ENCODE results near the gene INPP4A. TPM values are rescaled to one million over a fixed set of nuclear protein-coding genes. Genes with fewer than 3 reads are reported as not detected.
A peak's percentile ranks its signal among the peaks of the same experiment; 100 is the strongest.

Gene INPP4A
- total RNA-seq, 2 experiments from 2014 or later: 29.1 to 33.0 TPM

GRCh38 chr2:98453531-98453930, 8.9 kb downstream of the INPP4A start:
- POLR2A ChIA-PET: interaction anchor here (0.6 kb wide), 1 partner anchor 949 kb away, joined by 4 read pairs; no protein-coding TSS in a partner anchor
- Mint-ChIP-seq H3K4me3 (no peak overlapping the region), H3K27me3 (no peaks in the 10 kb centered on the region)

GRCh38 chr2:98454073-98454472, 9.4 kb downstream of the INPP4A start:
- H3K27me3 Mint-ChIP-seq: no peaks in the 10 kb centered on the region
- CTCF ChIA-PET: interaction anchor here (0.6 to 3.0 kb wide), 4 partner anchors 7 to 61 kb away, joined by 3 to 13 read pairs (median 3); no protein-coding TSS in a partner anchor
- peaks cover 9% of the 10 kb centered on the region for H3K36me3 Mint-ChIP-seq (ENCODE audit: low read depth)
- peak overlapping the region; percentile 55 for H3K4me3 Mint-ChIP-seq
- no peaks in the 10 kb centered on the region for H3K9me3 Mint-ChIP-seq (ENCODE audit: low read depth)
- H3K27ac Mint-ChIP-seq: peak overlapping the region; percentile 88
- DNase-seq (no peak), ATAC-seq (no peak)
- intact Hi-C loops (cut with DNase I, micrococcal nuclease): loop anchor here (2.0 to 10.0 kb wide), 3 partner anchors 15 to 701 kb away; partner anchors contain the start of genes LIPT1 (in 1 of the 2) and TSGA10 (in 1 of the 2)
- peaks cover 96% of the 10 kb centered on the region for H3K4me1 Mint-ChIP-seq
- POLR2A ChIA-PET: interaction anchor here (1.0 kb wide), 1 partner anchor 11 kb away, joined by 3 read pairs; no protein-coding TSS in a partner anchor

More at GRCh38 chr2:98453531-98453930, 8.9 kb downstream of the INPP4A start:
- peak; percentile 7 for DNase-seq
- Mint-ChIP-seq H3K36me3 (ENCODE audit: low read depth) (peaks cover 8% of the 10 kb centered on the region), H3K27ac (peak overlapping the region; percentile 88), H3K4me1 (peaks cover 96% of the 10 kb centered on the region), H3K9me3 (ENCODE audit: low read depth) (no peaks in the 10 kb centered on the region)
- intact Hi-C loops (cut with DNase I, micrococcal nuclease): loop anchor here in 1 of 2 experiments (10.0 kb wide), 1 partner anchor 701 kb away; the partner anchor contains the start of genes LIPT1 and TSGA10
- no peak for ATAC-seq
- CTCF ChIA-PET: interaction anchor here (0.7 to 3.0 kb wide), 4 partner anchors 11 to 179 kb away, joined by 3 to 13 read pairs (median 4); no protein-coding TSS in a partner anchor

GRCh38 chr2:98454500-98455235, 10.0 kb downstream of the INPP4A start:
- DNase-seq (peak; percentile 35), ATAC-seq (peak; percentile 13)
- ChIA-PET POLR2A (interaction anchor here (1.0 kb wide), 1 partner anchor 10 kb away, joined by 3 read pairs; no protein-coding TSS in a partner anchor), CTCF (interaction anchor here (0.6 to 3.0 kb wide), 4 partner anchors 8 to 60 kb away, joined by 3 to 13 read pairs (median 3); no protein-coding TSS in a partner anchor)
- Mint-ChIP-seq H3K27ac (peak overlapping the region; percentile 88), H3K4me1 (peaks cover 96% of the 10 kb centered on the region), H3K36me3 (ENCODE audit: low read depth) (peaks cover 9% of the 10 kb centered on the region), H3K27me3 (no peaks in the 10 kb centered on the region), H3K4me3 (peak overlapping the region; percentile 55), H3K9me3 (ENCODE audit: low read depth) (no peaks in the 10 kb centered on the region)
- intact Hi-C loops (cut with DNase I, micrococcal nuclease): loop anchor here (1.0 to 10.0 kb wide), 7 partner anchors 8 to 700 kb away; partner anchors contain the start of genes COA5 (in 1 of the 2), LIPT1 (in 1 of the 2), TSGA10 (in 1 of the 2) and UNC50 (in 1 of the 2)

GRCh38 chr2:98455494-98455976, 10.9 kb downstream of the INPP4A start:
- no peaks in the 10 kb centered on the region for H3K27me3 Mint-ChIP-seq
- H3K36me3 Mint-ChIP-seq (ENCODE audit: low read depth): peaks cover 9% of the 10 kb centered on the region
- ChIA-PET POLR2A (interaction anchor here (0.7 to 1.3 kb wide), 2 partner anchors 9 kb away, joined by 3 to 7 read pairs; no protein-coding TSS in a partner anchor), CTCF (interaction anchor here (1.0 to 4.8 kb wide), 4 partner anchors 8 to 43 kb away, joined by 4 to 31 read pairs (median 11); no protein-coding TSS in a partner anchor)
- no peaks in the 10 kb centered on the region for H3K9me3 Mint-ChIP-seq (ENCODE audit: low read depth)
- intact Hi-C loops (cut with DNase I, micrococcal nuclease): loop anchor here (1.0 to 10.0 kb wide), 7 partner anchors 9 to 699 kb away; partner anchors contain the start of genes COA5 (in 1 of the 2), LIPT1 (in 1 of the 2), TSGA10 (in 1 of the 2) and UNC50 (in 1 of the 2)
- H3K4me1 Mint-ChIP-seq: peaks cover 96% of the 10 kb centered on the region
- peak overlapping the region; percentile 88 for H3K27ac Mint-ChIP-seq
- H3K4me3 Mint-ChIP-seq: peak overlapping the region; percentile 55
- DNase-seq (peak; percentile 59), ATAC-seq (peak; percentile 51)

GRCh38 chr2:98457045-98457696, 12.5 kb downstream of the INPP4A start:
- Mint-ChIP-seq H3K9me3 (ENCODE audit: low read depth) (no peaks in the 10 kb centered on the region), H3K27me3 (no peaks in the 10 kb centered on the region), H3K4me3 (no peak overlapping the region), H3K36me3 (ENCODE audit: low read depth) (peaks cover 9% of the 10 kb centered on the region), H3K27ac (peak overlapping the region; percentile 66), H3K4me1 (peaks cover 95% of the 10 kb centered on the region)
- ChIA-PET CTCF (interaction anchor here (1.2 to 4.8 kb wide), 6 partner anchors 9 to 55 kb away, joined by 3 to 31 read pairs (median 6); no protein-coding TSS in a partner anchor), POLR2A (interaction anchor here (1.5 kb wide), 1 partner anchor 11 kb away, joined by 5 read pairs; no protein-coding TSS in a partner anchor)
- ATAC-seq (no peak), DNase-seq (no peak)
- intact Hi-C loops (cut with DNase I, micrococcal nuclease): loop anchor here in 1 of 2 experiments (5.0 to 10.0 kb wide), 3 partner anchors 150 to 698 kb away; partner anchors contain the start of genes COA5, LIPT1, TSGA10 and UNC50

GRCh38 chr2:98458207-98458606, 13.5 kb downstream of the INPP4A start:
- Mint-ChIP-seq H3K27me3 (no peaks in the 10 kb centered on the region), H3K27ac (peak overlapping the region; percentile 99), H3K4me3 (no peak overlapping the region), H3K4me1 (peaks cover 89% of the 10 kb centered on the region), H3K36me3 (ENCODE audit: low read depth) (peaks cover 9% of the 10 kb centered on the region), H3K9me3 (ENCODE audit: low read depth) (no peaks in the 10 kb centered on the region)
- CTCF ChIA-PET: interaction anchor here (0.6 to 4.8 kb wide), 8 partner anchors 8 to 699 kb away, joined by 3 to 31 read pairs (median 4); no protein-coding TSS in a partner anchor
- DNase-seq (peak; percentile 68), ATAC-seq (peak; percentile 65)
- intact Hi-C loops (cut with DNase I, micrococcal nuclease): loop anchor here in 1 of 2 experiments (5.0 to 10.0 kb wide), 3 partner anchors 149 to 697 kb away; partner anchors contain the start of genes COA5, LIPT1, TSGA10 and UNC50
- POLR2A ChIA-PET: interaction anchor here (1.5 kb wide), 1 partner anchor 12 kb away, joined by 5 read pairs; no protein-coding TSS in a partner anchor

GRCh38 chr2:98458667-98459380, 14.2 kb downstream of the INPP4A start:
- Mint-ChIP-seq H3K36me3 (ENCODE audit: low read depth) (peaks cover 6% of the 10 kb centered on the region), H3K4me1 (peaks cover 89% of the 10 kb centered on the region), H3K27ac (peak overlapping the region; percentile 99), H3K9me3 (ENCODE audit: low read depth) (no peaks in the 10 kb centered on the region), H3K27me3 (no peaks in the 10 kb centered on the region), H3K4me3 (no peak overlapping the region)
- peak; percentile 11 for DNase-seq
- no peak for ATAC-seq
- ChIA-PET POLR2A (no interaction called here), CTCF (interaction anchor here (1.0 to 4.8 kb wide), 6 partner anchors 8 to 104 kb away, joined by 3 to 31 read pairs (median 4); no protein-coding TSS in a partner anchor)
- intact Hi-C loops (cut with DNase I, micrococcal nuclease): loop anchor here in 1 of 2 experiments (5.0 to 10.0 kb wide), 3 partner anchors 148 to 696 kb away; partner anchors contain the start of genes COA5, LIPT1, TSGA10 and UNC50

GRCh38 chr2:98459496-98460175, 15.0 kb downstream of the INPP4A start:
- Mint-ChIP-seq H3K4me1 (peaks cover 89% of the 10 kb centered on the region), H3K9me3 (ENCODE audit: low read depth) (no peaks in the 10 kb centered on the region), H3K27me3 (no peaks in the 10 kb centered on the region), H3K27ac (peak overlapping the region; percentile 99), H3K4me3 (no peak overlapping the region), H3K36me3 (ENCODE audit: low read depth) (peaks cover 6% of the 10 kb centered on the region)
- DNase-seq: peak; percentile 34
- ChIA-PET CTCF (interaction anchor here (4.8 kb wide), 1 partner anchor 13 kb away, joined by 31 read pairs; no protein-coding TSS in a partner anchor), POLR2A (no interaction called here)
- no peak for ATAC-seq
- intact Hi-C loops (cut with DNase I, micrococcal nuclease): loop anchor here (5.0 to 10.0 kb wide), 6 partner anchors 148 to 1925 kb away; partner anchors contain the start of genes ARID5A (in 1 of the 2), COA5 (in 1 of the 2), EIF5B (in 1 of the 2) and LIPT1 (in 1 of the 2)

All from activated CD4-positive, alpha-beta T cell treated with anti-CD3 and anti-CD28 coated beads for 36 hours (primary cell).